ENCODE results near the gene BACE1-AS.

- no peak for TF ChIP-seq CTCF (IDR thresholded peaks at IDR 0.05)
- no peak for TF ChIP-seq POLR2A (IDR thresholded peaks at IDR 0.05)
Observed at GRCh38 chr11:117300773-117301172, 9.6 kb downstream of the BACE1-AS start.

Data from uterus (tissue), 2 donors.